Left ventricle myocardium inferior (tissue), 1 donor: ENCODE data around the gene ELFN1. TPM values are rescaled to one million over a fixed set of nuclear protein-coding genes. Genes with fewer than 3 reads are reported as not detected.

Experiments
- DNase-seq: peaks from one replicate; pipeline ENCODE4 v3.0.0-alpha.2; 2020
- H3K27ac ChIP-seq: fragments of 200-600 bp; replicated peaks from 2 replicates; pipeline ENCODE4 v1.8.0; 2021
- H3K27me3 ChIP-seq: fragments of 200-600 bp; 2 replicates; pipeline ENCODE4 v1.8.0; 2021; ENCODE audit warnings: low read depth
- H3K36me3 ChIP-seq: fragments of 200-600 bp; 2 replicates; pipeline ENCODE4 v1.8.0; 2021
- H3K4me1 ChIP-seq: fragments of 200-600 bp; 2 replicates; pipeline ENCODE4 v1.8.0; 2021
- H3K4me3 ChIP-seq: fragments of 200-600 bp; 2 replicates; pipeline ENCODE4 v1.8.0; 2021; ENCODE audit warnings: mild to moderate bottlenecking, moderate library complexity
- H3K9me3 ChIP-seq: fragments of 200-600 bp; replicated peaks from 2 replicates; pipeline ENCODE4 v1.8.0; 2021
- intact Hi-C: fragments of 100-400 bp; cut with micrococcal nuclease; formaldehyde crosslinking; loops from one replicate; pipeline ENCODE4 v1.11.0; 2022
- total RNA-seq: library from RNA; stranded (reverse); fragmentation: NEBNext Ultra II Directional; extraction: Animal tissue kit (Norgen Biotek cat#: 25700); gene quantifications from one replicate; pipeline ENCODE4 v1.2.1, GENCODE V29; 2021
- TF ChIP-seq, protein P1 (sequence below): fragments of 200-600 bp; IDR thresholded peaks from 2 replicates; pipeline ENCODE4 v1.8.0; 2021; ENCODE audit warnings: antibody characterized with exemption, mild to moderate bottlenecking, borderline replicate concordance
- donor health status: DM: no; HTN: yes; CAD: no; lungs with severe emphysema.

Gene ELFN1
- total RNA-seq, 1 donor from 2014 or later, result 10.5 TPM

DNA sequence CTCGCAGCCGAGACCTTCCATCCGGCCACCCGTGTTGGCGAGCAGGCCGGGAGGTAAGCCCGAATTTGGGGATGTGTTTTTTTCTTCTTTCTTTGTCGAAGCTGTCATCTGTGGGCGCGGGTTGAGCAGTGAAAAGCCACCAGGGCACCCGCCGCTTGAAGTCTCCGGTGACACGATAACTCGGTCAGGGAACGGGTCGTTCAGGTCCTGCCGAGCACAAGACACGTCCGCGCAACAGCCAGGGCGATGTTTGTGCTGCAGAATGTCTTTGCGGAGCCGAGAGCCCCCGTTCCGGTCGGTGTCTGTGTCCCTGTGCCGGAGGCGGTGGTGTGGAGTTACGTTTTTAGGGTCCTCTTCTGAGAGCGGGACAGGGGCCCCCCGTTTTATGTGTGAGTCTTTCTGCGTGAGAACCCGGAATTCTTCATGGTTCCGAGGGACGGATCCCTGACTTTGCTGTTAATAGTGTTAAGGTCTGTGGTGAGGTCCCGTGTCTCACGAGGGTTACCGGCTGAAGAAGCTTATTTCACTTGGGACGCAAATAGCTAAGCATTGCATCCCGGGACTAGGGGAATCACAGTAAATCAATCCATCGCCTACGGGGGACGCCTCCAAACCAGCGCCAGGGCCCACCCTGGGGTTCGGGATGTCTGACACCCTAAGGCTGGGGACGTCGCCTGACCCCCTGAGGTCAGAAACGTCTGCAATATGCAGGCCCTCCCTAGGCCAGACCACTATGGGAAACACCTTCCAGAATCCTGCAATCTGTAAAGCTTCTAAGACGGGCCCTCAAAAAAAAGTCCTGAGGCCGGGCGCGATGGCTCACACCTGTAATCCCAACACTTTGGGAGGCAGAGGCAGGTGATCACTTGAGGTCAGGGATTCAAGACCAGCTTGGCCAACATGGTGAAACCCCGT lies 99.5 kb downstream of the ELFN1 start:
- Histone ChIP-seq H3K9me3 (peaks cover 2% of the 10 kb centered on the region), H3K27me3 (no peaks in the 10 kb centered on the region), H3K36me3 (no peaks in the 10 kb centered on the region), H3K27ac (no peak overlapping the region), H3K4me3 (no peak overlapping the region), H3K4me1 (no peaks in the 10 kb centered on the region)
- TF ChIP-seq, protein P1, sequence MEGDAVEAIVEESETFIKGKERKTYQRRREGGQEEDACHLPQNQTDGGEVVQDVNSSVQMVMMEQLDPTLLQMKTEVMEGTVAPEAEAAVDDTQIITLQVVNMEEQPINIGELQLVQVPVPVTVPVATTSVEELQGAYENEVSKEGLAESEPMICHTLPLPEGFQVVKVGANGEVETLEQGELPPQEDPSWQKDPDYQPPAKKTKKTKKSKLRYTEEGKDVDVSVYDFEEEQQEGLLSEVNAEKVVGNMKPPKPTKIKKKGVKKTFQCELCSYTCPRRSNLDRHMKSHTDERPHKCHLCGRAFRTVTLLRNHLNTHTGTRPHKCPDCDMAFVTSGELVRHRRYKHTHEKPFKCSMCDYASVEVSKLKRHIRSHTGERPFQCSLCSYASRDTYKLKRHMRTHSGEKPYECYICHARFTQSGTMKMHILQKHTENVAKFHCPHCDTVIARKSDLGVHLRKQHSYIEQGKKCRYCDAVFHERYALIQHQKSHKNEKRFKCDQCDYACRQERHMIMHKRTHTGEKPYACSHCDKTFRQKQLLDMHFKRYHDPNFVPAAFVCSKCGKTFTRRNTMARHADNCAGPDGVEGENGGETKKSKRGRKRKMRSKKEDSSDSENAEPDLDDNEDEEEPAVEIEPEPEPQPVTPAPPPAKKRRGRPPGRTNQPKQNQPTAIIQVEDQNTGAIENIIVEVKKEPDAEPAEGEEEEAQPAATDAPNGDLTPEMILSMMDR, result no peak
- intact Hi-C loops, result no loop called here
- DNase-seq, result no peak

DNA sequence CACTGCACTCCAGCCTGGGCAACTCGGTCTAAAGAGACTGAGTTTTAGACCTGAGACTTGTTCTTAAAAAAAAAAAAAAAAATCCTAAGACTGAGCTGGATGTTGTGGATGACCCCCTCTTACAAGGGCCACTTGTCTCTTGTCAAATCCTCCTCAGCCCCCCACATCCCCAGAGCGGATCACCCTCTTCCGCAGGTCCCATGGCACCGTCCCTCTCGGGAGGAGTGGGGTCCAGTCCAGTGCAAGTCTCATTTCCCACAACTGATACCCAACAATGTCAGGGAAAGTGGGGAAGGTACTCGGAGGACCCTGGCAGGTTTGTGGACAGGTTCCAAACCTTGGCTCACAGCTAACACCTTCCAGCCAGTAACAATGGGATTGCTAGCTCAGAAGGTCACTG lies 100.3 kb downstream of the ELFN1 start:
- DNase-seq, result no peak
- intact Hi-C loops, result no loop called here
- Histone ChIP-seq H3K4me3 (no peak overlapping the region), H3K27ac (no peak overlapping the region), H3K9me3 (peaks cover 6% of the 10 kb centered on the region), H3K4me1 (no peaks in the 10 kb centered on the region), H3K36me3 (no peaks in the 10 kb centered on the region), H3K27me3 (no peaks in the 10 kb centered on the region)
- TF ChIP-seq, protein P1, result no peak

DNA sequence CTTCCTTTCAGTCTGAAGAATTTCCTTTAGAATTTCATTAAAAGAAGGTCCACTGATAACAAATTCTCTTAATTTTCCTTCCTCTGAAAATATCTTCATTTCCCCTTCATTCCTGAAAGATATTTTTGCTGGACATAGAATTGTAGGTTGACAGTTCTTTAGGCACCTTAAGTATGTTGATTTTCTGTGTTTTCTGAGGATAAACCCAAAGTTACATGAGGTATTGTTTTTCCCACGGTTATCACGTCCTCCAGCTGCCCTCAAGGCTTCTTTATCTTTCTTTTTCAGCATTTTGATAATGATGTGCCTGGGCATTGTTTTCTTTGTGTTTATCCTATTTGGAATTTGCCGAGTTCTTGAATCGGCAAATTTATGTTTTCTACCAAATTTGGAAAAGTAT lies 105.3 kb downstream of the ELFN1 start:
- Histone ChIP-seq H3K36me3 (no peaks in the 10 kb centered on the region), H3K4me1 (no peaks in the 10 kb centered on the region), H3K27ac (no peak overlapping the region), H3K4me3 (no peak overlapping the region), H3K27me3 (peaks cover 3% of the 10 kb centered on the region), H3K9me3 (peaks cover 23% of the 10 kb centered on the region)
- TF ChIP-seq, protein P1, result no peak
- DNase-seq, result no peak
- intact Hi-C loops, result no loop called here

DNA sequence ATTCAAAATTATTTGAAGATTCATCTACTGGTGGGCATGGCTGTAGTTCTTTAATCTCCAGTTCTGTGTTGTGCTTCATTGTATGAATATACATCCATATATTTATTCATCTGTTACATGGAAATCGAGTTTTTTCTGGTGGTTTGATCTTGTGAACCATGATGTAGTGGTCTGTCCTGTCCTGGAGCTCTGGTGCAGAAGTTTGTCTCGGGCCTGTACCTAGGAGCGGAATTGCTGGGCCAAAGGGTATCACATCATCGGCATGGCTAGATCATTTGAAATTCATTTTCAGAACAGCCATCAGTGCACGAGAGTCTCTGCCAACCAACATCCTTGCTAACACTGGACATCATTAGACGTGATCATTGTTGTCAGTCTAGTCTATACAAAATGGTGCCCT lies 107.0 kb downstream of the ELFN1 start:
- DNase-seq, result no peak
- intact Hi-C loops, result no loop called here
- H3K9me3 ChIP-seq, result peaks cover 23% of the 10 kb centered on the region

DNA sequence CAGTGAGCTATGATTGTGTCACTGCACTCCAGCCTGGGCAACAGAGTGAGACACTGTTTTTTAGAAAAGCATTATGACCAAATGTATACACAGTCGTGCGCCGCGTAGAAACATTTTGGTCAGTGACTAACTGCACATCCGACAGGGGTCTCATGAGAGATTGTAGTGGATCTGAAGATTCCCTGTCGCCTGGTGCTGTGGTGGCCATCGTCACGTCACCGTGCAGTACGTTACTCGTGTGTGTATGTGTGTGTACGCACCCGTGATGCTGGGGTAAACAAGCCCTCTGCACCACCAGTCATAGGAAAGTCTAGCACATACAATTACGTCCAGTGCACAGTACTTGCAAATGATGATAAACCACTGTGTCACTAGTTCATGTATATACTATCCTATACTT lies 109.4 kb downstream of the ELFN1 start:
- TF ChIP-seq, protein P1, result no peak
- intact Hi-C loops, result no loop called here
- H3K4me3 ChIP-seq, result no peak overlapping the region
- DNase-seq, result no peak
- H3K27me3 ChIP-seq, result peaks cover 3% of the 10 kb centered on the region
- H3K36me3 ChIP-seq, result no peaks in the 10 kb centered on the region
- H3K4me1 ChIP-seq, result no peaks in the 10 kb centered on the region
- peaks cover 23% of the 10 kb centered on the region for H3K9me3 ChIP-seq
- no peak overlapping the region for H3K27ac ChIP-seq

More for the DNA sequence above, 107.0 kb downstream of the ELFN1 start:
- TF ChIP-seq, protein P1, result no peak
- Histone ChIP-seq H3K4me3 (no peak overlapping the region), H3K27ac (no peak overlapping the region), H3K36me3 (no peaks in the 10 kb centered on the region), H3K27me3 (peaks cover 3% of the 10 kb centered on the region), H3K4me1 (no peaks in the 10 kb centered on the region)
